GM18951 (cell line): ENCODE measurements around the gene TRMT2A.

ENCODE experiments used
- POLR2A ChIP-seq: IDR thresholded peaks from 4 replicates; pipeline ENCODE4 v1.6.1; 2011; ENCODE audit warnings: mild to moderate bottlenecking; ENCODE audit not compliant: insufficient read length, insufficient read depth; ENCODE audit errors: extremely low read depth
- in situ Hi-C: fragments of 300-500 bp; cut with MboI; formaldehyde crosslinking; loops from one replicate; pipeline ENCODE4 v1.12.0; 2022; ENCODE audit warnings: low sequenced_read_pairs, mixed read lengths, inconsistent platforms; ENCODE audit not compliant: unreplicated experiment

TRMT2A gene

GRCh38 chr22:20156042-20156389 lies 39.0 kb upstream of the TRMT2A start:
- in situ Hi-C loops: loop anchor here (10.0 kb wide), 1 partner anchor 139 kb away; no protein-coding TSS in a partner anchor

GRCh38 chr22:20155330-20156041 lies 38.5 kb upstream of the TRMT2A start:
- in situ Hi-C loops: loop anchor here (10.0 kb wide), 1 partner anchor 139 kb away; no protein-coding TSS in a partner anchor

More at GRCh38 chr22:20156042-20156389, 39.0 kb upstream of the TRMT2A start:
- no peak for TF ChIP-seq POLR2A

GRCh38 chr22:20154602-20155187 lies 37.7 kb upstream of the TRMT2A start:
- TF ChIP-seq POLR2A: no peak
- in situ Hi-C loops: loop anchor here (10.0 kb wide), 1 partner anchor 140 kb away; no protein-coding TSS in a partner anchor

More at GRCh38 chr22:20155330-20156041, 38.5 kb upstream of the TRMT2A start:
- no peak for TF ChIP-seq POLR2A

- no peak for TF ChIP-seq POLR2A
- in situ Hi-C loops: loop anchor here (10.0 kb wide), 1 partner anchor 141 kb away; no protein-coding TSS in a partner anchor
These were observed 36.9 kb upstream of the TRMT2A start for GRCh38 chr22:20153945-20154344.

- TF ChIP-seq POLR2A: no peak
- in situ Hi-C loops: loop anchor here (10.0 kb wide), 1 partner anchor 142 kb away; no protein-coding TSS in a partner anchor
These were observed 35.5 kb upstream of the TRMT2A start for GRCh38 chr22:20152464-20152890.

GRCh38 chr22:20151276-20151588 lies 34.2 kb upstream of the TRMT2A start:
- in situ Hi-C loops: loop anchor here (10.0 kb wide), 1 partner anchor 144 kb away; no protein-coding TSS in a partner anchor
- no peak for TF ChIP-seq POLR2A

GRCh38 chr22:20150381-20151275 lies 33.6 kb upstream of the TRMT2A start, which contains the start of gene CCDC188:
TSS of gene CCDC188 (minus strand) at chr22:20151055. CDS start at chr22:20150986, 69 bp downstream.
- TF ChIP-seq POLR2A: no peak
- in situ Hi-C loops: loop anchor here (10.0 kb wide), 1 partner anchor 144 kb away; no protein-coding TSS in a partner anchor

GRCh38 chr22:20149257-20150250 lies 32.5 kb upstream of the TRMT2A start:
- in situ Hi-C loops: loop anchor here (10.0 kb wide), 1 partner anchor 145 kb away; no protein-coding TSS in a partner anchor
- TF ChIP-seq POLR2A: no peak

GRCh38 chr22:20148414-20148813 lies 31.4 kb upstream of the TRMT2A start:
- TF ChIP-seq POLR2A: no peak
- in situ Hi-C loops: no loop called here

GRCh38 chr22:20147237-20147988 lies 30.4 kb upstream of the TRMT2A start:
- no peak for TF ChIP-seq POLR2A
- in situ Hi-C loops: no loop called here

GRCh38 chr22:20146777-20147176 lies 29.8 kb upstream of the TRMT2A start:
- in situ Hi-C loops: no loop called here
- TF ChIP-seq POLR2A: no peak
